Measurements from ENCODE around the gene DDHD1.

The DDHD1 gene

GRCh38 chr14:52988139-52988538, 165.0 kb downstream of the DDHD1 start:
- H3K4me3 ChIP-seq (ENCODE audit: low read depth in 1 of 2, low read length in 2 of 2): no peak overlapping the region
- H3K9me3 ChIP-seq (ENCODE audit: insufficient read depth, low read length, severe bottlenecking): no peaks in the 10 kb centered on the region
- H3K9ac ChIP-seq (ENCODE audit: low read depth, low read length): no peak overlapping the region
- no peaks in the 10 kb centered on the region for H4K20me1 ChIP-seq (ENCODE audit: insufficient read depth, low read length)
- H3K4me2 ChIP-seq (ENCODE audit: insufficient read depth, low read length): no peak overlapping the region
- H3K4me1 ChIP-seq (ENCODE audit: insufficient read depth, low read length): no peaks in the 10 kb centered on the region
- H3K27ac ChIP-seq (ENCODE audit: low read length): no peak overlapping the region
- H2AFZ ChIP-seq (ENCODE audit: low read depth, low read length): no peak overlapping the region
- no peaks in the 10 kb centered on the region for H3K79me2 ChIP-seq (ENCODE audit: insufficient read depth, low read length)
- DNase-seq (no peak), ATAC-seq (ENCODE audit: insufficient read depth, low read depth) (no peak)
- TF ChIP-seq CTCF (IDR thresholded peaks at IDR 0.05; ENCODE audit: borderline replicate concordance, extremely low read depth, low read length, poor library complexity, severe bottlenecking): no peak
- no peak for TF ChIP-seq EZH2 (IDR thresholded peaks at IDR 0.05; ENCODE audit: borderline replicate concordance, low read depth, low read length, severe bottlenecking)
- no peaks in the 10 kb centered on the region for H3K36me3 ChIP-seq (ENCODE audit: insufficient read depth, low read length)
- H3K27me3 ChIP-seq (ENCODE audit: insufficient read depth, low read length, poor library complexity): no peaks in the 10 kb centered on the region

GRCh38 chr14:52987514-52987913, 165.6 kb downstream of the DDHD1 start:
- H3K9ac ChIP-seq (ENCODE audit: low read depth, low read length): no peak overlapping the region
- H3K9me3 ChIP-seq (ENCODE audit: insufficient read depth, low read length, severe bottlenecking): no peaks in the 10 kb centered on the region
- no peaks in the 10 kb centered on the region for H3K4me1 ChIP-seq (ENCODE audit: insufficient read depth, low read length)
- H3K27me3 ChIP-seq (ENCODE audit: insufficient read depth, low read length, poor library complexity): no peaks in the 10 kb centered on the region
- no peak for TF ChIP-seq CTCF (IDR thresholded peaks at IDR 0.05; ENCODE audit: borderline replicate concordance, extremely low read depth, low read length, poor library complexity, severe bottlenecking)
- TF ChIP-seq EZH2 (IDR thresholded peaks at IDR 0.05; ENCODE audit: borderline replicate concordance, low read depth, low read length, severe bottlenecking): no peak
- H2AFZ ChIP-seq (ENCODE audit: low read depth, low read length): no peak overlapping the region
- H3K79me2 ChIP-seq (ENCODE audit: insufficient read depth, low read length): no peaks in the 10 kb centered on the region
- no peaks in the 10 kb centered on the region for H3K36me3 ChIP-seq (ENCODE audit: insufficient read depth, low read length)
- no peaks in the 10 kb centered on the region for H4K20me1 ChIP-seq (ENCODE audit: insufficient read depth, low read length)
- H3K4me3 ChIP-seq (ENCODE audit: low read depth in 1 of 2, low read length in 2 of 2): no peak overlapping the region
- no peak overlapping the region for H3K4me2 ChIP-seq (ENCODE audit: insufficient read depth, low read length)
- no peak overlapping the region for H3K27ac ChIP-seq (ENCODE audit: low read length)
- ATAC-seq (ENCODE audit: insufficient read depth, low read depth): no peak
- DNase-seq: no peak

- H3K4me2 ChIP-seq (ENCODE audit: insufficient read depth, low read length): no peak overlapping the region
- H3K27ac ChIP-seq (ENCODE audit: low read length): no peak overlapping the region
- H3K36me3 ChIP-seq (ENCODE audit: insufficient read depth, low read length): no peaks in the 10 kb centered on the region
- ATAC-seq (ENCODE audit: insufficient read depth, low read depth) (no peak), DNase-seq (no peak)
- no peak overlapping the region for H2AFZ ChIP-seq (ENCODE audit: low read depth, low read length)
- H3K9ac ChIP-seq (ENCODE audit: low read depth, low read length): no peak overlapping the region
- TF ChIP-seq CTCF (IDR thresholded peaks at IDR 0.05; ENCODE audit: borderline replicate concordance, extremely low read depth, low read length, poor library complexity, severe bottlenecking): no peak
- H3K27me3 ChIP-seq (ENCODE audit: insufficient read depth, low read length, poor library complexity): no peaks in the 10 kb centered on the region
- H3K9me3 ChIP-seq (ENCODE audit: insufficient read depth, low read length, severe bottlenecking): no peaks in the 10 kb centered on the region
- H3K4me1 ChIP-seq (ENCODE audit: insufficient read depth, low read length): no peaks in the 10 kb centered on the region
- no peaks in the 10 kb centered on the region for H4K20me1 ChIP-seq (ENCODE audit: insufficient read depth, low read length)
- no peaks in the 10 kb centered on the region for H3K79me2 ChIP-seq (ENCODE audit: insufficient read depth, low read length)
- no peak overlapping the region for H3K4me3 ChIP-seq (ENCODE audit: low read depth in 1 of 2, low read length in 2 of 2)
Observed at GRCh38 chr14:52987042-52987441, 166.1 kb downstream of the DDHD1 start.
